ENCODE results near the gene ZNF607.

- TF ChIP-seq GATA2 (IDR thresholded peaks at IDR 0.05; ENCODE audit: low read depth, low read length): no peak
- TF ChIP-seq GATA3 (IDR thresholded peaks at IDR 0.05; ENCODE audit: low read depth, low read length): no peak
Measured at GRCh38 chr19:37655301-37655688, 64.3 kb downstream of the ZNF607 start, which contains the start of gene ZFP30.

Measured in SH-SY5Y (cell line).